ENCODE results near the gene TTC1. TPM values are rescaled to one million over a fixed set of nuclear protein-coding genes. Genes with fewer than 3 reads are reported as not detected.

Gene TTC1
- total RNA-seq, 2 experiments from 2014 or later = 68.9 to 71.8 TPM

DNA sequence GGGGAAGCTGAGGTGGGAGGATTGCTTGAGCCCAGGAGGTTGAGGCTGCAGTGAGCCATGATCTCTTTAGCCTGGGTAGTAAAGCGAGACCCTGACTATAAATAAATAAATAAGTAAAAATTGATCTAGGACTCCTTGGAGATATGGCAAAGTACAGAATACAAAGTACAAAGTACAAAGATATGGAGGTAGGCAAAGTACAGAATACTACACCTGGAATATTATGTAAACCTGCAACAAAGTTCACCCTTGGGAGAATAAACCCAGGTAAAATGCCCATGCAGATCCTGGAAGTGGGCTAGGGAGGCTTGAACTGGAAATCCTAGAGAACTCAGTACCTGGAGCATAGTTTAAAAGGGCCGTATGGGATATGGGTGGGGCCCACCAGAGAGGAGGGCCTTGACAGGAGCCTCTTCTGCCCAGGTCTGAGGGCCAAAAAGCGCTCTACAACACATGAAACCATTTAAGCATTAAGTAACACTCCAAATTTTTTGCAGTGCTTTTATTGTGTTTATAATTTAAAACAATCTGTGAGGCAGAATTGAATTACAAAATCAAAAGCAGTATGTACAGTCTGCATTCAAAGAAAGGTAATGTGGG, 20.7 kb downstream of the TTC1 start:
- POLR2A ChIA-PET = interaction anchor here (0.6 kb wide), 1 partner anchor 58 kb away, joined by 3 read pairs; no protein-coding TSS in a partner anchor
- CTCF ChIA-PET = interaction anchor here (0.6 kb wide), 1 partner anchor 8 kb away, joined by 3 read pairs; no protein-coding TSS in a partner anchor

DNA sequence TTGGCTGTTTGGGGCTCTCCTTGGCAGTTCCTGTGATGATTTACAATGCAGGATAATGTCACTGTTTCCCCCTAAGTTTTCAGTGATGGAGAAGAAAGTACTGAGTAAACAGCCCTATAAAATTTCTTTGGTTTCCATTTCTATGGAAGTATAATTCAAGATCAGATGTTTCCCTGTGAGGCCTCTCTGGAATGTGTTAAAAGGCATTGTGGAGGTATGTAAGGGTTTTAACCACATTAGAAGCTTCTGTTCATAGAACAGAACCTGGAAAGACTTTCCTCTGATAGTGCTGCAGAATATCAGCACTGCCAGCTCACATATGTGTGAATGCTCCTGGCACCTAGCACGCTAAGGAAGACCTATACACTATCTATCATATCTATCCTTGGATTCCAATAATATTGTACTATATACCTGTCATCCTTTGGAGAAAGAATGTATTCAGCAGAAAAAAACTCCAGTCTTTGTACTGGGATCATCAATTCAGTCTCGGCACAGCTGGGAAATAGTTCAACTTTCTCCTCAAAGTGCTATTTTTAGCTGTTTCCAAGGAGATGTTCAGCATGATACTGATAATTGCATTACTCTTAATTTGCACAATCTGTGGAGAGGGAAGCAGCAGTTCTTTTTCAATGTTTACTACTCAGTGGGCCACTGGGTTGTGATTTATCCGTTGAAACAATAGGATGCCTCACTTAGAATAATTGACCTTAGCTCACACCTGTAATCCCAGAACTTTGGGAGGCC, 21.9 kb downstream of the TTC1 start:
- CTCF ChIA-PET = interaction anchor here (0.6 kb wide), 1 partner anchor 9 kb away, joined by 3 read pairs; no protein-coding TSS in a partner anchor
- POLR2A ChIA-PET = no interaction called here

DNA sequence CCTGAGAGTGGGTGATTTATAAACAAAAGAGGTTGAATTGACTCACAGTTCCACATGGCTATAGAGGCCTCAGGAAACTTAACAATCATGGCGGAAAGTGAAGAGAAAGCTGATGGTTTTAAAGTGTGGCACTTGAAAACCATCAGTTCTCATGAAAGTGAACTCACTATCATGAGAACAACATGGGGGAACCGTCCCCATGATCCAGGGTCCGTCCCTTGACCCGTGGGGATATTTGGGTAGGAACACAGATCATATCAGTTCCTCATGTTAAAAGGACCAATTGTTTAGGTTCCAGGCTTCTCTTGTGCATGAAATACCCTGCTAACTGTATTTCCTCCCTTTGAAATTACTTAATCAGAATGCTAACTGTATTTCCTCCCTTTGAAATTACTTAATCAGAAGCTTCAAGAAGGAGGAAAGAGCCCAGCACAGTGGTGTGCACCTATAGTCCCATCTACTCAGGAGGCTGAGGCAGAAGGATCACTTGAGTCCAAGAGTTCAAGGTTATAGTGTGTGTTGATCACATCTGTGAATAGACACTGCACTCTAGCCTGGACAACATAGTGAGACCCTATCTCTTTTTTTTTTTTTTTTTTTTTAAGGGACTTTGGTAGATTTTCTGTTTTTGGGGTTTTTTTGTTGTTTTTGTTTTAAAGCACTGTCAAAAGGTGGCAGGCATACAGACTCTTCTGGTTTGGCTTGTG, 24.8 kb downstream of the TTC1 start:
- ChIA-PET CTCF (interaction anchor here (1.7 kb wide), 1 partner anchor 12 kb away, joined by 6 read pairs; no protein-coding TSS in a partner anchor), POLR2A (no interaction called here)

DNA sequence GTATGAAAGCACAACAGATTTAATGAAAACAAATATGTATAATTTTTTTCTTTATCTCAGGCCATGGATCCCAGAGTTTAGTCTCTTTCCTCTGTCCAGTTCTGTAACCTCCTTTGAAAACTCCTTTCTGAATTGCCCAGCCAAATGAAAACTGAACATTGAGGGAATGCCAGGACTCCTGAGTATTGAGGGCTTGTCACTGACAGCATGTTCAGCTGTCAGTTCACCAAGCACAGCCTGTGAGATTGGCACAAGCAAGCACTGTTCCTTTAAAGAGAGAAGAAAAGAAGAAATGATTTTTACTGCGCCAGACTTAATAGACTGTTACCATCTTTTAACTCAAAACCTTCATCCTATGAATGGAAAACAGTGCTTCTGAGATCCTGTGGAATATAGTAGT, 27.3 kb downstream of the TTC1 start:
- CTCF ChIA-PET = no interaction called here

DNA sequence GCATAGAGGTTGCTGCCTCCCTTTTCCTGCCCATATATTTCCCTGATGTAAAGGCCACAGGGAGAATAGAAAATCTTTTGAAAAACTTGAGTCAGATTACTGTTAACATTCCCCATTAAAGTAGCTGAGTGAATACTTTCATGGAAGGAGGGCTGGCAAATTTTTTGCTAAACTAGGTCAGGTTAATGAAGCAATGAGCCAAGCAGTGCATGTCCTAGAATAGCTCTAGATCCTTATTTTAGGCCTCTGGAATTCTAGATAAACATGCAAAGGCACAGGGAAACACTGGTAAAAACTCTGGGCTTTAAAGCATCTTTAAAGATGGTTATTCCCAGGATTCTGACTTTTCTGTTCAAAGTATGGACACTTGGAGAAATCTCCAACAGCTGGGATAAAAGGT, 27.9 kb downstream of the TTC1 start:
- ChIA-PET CTCF (no interaction called here), POLR2A (no interaction called here)

More for the DNA sequence above, 27.3 kb downstream of the TTC1 start:
- POLR2A ChIA-PET = no interaction called here

DNA sequence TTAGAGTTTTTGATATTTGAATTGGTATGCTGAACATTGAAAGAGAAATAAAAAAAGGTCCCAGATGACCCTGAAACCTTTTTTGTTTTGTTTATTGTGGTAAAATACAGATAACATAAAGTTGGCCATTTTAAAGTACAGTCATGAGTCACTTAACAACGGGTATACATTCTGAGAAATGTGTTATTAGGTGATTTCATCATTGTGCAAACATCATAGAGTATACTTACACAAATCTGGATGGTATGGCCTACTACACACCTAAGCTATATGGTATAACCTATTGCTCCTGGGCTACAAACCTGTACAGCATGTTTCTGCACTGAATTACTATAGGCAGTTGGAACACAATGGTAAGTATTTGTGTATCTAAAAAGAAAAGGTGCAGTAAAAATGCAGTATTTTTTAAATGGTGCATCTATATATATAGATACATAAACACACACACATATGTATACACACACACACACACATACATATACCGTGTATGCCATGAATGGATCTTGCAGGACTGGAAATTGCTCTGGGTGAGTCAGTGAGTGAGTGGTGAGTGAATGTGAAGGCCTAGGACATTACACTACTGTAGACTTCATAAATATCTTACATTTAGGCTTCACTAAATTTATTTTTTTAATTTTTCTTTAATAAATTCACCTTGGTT, 31.0 kb downstream of the TTC1 start:
- CTCF ChIA-PET = interaction anchor here (1.3 kb wide), 1 partner anchor 18 kb away, joined by 4 read pairs; no protein-coding TSS in a partner anchor
- POLR2A ChIA-PET = no interaction called here

DNA sequence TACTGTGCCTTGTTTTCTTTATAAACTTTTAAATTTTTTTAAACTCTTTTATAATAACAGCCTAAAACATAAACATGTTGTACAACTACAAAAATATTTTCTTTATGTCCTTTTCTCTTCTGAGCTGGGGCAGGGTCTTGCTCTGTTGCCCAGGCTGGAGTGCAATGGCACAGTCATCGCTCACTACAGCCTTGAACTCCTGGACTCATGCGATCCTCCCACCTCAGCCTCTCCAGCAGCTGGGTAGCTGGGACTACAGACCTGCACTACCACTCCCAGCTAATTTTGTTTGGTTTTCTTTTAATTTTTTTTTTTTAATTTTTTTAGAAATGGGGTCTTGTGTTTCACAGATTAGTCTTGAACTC, 31.5 kb downstream of the TTC1 start:
- CTCF ChIA-PET = interaction anchor here (0.7 kb wide), 1 partner anchor 346 kb away, joined by 3 read pairs; no protein-coding TSS in a partner anchor
- POLR2A ChIA-PET = no interaction called here

DNA sequence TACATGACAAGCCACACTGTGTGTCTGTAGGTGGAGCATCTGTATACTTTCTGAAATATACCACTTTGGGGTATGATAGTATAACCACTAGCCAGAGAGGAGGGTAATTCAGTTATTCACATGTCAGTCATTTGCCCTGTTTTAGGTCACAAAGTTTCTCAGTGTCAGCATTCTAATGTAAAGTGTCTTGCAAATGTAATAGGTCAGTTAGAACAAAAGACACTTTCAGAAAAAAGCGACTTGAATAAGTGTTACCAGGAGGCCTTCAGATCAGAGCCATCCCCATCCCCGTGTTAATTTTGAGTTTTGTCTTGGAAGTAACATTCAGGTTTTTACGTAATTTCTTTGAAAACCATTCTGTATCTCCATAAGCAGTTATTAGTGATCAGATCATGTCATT, 33.7 kb downstream of the TTC1 start:
- CTCF ChIA-PET = no interaction called here
- POLR2A ChIA-PET = no interaction called here

DNA sequence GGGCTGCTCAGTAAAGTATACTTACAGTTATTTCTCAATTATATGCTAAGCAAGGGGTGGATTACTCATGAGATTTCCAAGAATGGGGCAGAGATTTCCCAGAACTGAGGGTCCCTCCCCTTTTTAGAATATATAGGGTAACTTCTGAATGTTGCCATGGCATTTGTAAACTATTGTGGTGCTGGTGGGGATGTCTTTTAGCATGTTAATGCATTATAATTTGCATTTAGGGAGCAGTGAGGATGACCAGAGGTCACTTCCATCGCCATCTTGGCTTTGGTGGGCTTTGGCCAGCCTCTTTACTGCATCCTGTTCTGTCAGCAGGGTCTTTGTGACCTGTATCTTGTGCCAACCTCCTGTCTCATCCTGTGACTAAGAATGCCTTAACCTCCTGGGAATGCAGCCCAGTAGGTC, 35.5 kb downstream of the TTC1 start:
- POLR2A ChIA-PET = no interaction called here
- CTCF ChIA-PET = no interaction called here

DNA sequence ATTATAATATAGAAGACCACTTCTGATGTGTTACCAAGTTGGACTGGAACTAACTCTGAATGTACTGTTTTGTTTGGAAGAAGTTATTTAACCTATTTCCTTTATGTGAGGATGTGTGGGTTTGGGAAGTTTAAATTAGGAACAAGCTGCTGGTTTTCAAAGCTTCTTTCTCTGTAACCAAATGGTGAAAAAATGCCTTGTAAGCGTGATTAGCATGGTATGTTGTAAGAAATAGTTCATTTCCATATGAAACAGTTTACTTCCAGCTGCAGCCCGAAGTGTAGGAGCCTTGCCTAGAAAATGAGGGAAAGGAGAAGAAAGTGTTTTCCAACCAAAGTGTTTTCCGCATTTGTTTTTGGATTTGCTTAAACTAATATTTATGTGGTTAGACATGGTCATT, 36.0 kb downstream of the TTC1 start:
- POLR2A ChIA-PET = no interaction called here
- CTCF ChIA-PET = interaction anchor here (0.9 kb wide), 1 partner anchor 9 kb away, joined by 3 read pairs; no protein-coding TSS in a partner anchor

DNA sequence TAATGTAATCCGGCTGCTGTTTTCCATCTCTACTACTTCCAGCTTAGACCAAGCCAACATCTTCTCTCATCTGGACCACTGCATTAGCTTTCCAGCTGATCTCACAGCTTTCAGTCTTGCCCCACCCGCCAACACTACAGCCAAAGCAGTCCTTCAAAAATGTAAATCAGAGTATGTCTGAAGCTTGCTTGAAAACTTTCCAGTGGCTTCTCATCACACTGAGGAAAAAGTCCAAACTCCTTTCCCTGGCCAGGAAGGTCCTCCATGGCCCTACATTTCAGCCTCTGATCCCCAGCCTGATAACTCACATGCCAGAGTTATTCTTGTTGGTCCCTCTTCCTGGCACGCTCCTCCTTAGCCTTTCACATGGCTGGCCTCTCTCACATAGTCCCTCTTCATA, 38.5 kb downstream of the TTC1 start:
- POLR2A ChIA-PET = no interaction called here
- CTCF ChIA-PET = no interaction called here

DNA sequence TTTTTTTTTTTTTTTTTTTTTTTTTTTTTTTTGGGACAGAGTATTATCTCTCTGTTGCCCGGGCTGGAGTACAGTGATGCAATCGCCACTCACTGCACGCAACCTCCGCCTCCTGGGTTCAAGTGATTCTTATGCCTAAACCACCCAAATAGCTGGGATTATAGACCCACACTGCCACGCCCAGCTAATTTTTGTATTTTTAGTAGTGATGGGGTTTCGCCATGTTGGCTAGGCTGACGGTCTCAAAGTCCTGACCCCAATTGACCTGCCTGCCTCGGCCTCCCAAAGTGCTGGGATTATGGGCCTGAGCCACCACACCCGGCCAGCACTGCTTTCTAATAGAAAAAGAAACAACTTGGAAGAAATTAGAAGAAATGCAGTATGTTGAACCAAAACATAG, 39.2 kb downstream of the TTC1 start:
- CTCF ChIA-PET = no interaction called here

DNA sequence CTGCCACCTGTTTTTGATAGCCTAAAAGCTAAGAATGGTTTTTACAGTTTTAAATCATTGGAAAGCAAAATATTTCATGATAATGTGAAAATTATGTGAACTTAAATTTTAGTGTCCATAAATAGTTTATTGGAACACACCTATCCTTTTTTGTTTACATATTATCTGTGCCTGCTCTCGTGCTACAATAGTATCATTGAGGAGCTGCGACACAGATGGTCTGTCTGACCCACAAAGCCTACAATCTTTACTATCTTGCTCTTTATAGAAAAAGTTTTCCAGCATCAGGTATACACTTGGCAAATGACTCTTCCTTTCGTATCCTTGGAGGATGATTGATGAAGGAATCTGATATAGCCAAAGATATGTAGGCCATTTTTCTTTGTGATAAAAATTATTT, 40.2 kb downstream of the TTC1 start:
- ChIA-PET POLR2A (no interaction called here), CTCF (interaction anchor here (0.6 kb wide), 1 partner anchor 53 kb away, joined by 4 read pairs; no protein-coding TSS in a partner anchor)

More for the DNA sequence above, 39.2 kb downstream of the TTC1 start:
- POLR2A ChIA-PET = no interaction called here

DNA sequence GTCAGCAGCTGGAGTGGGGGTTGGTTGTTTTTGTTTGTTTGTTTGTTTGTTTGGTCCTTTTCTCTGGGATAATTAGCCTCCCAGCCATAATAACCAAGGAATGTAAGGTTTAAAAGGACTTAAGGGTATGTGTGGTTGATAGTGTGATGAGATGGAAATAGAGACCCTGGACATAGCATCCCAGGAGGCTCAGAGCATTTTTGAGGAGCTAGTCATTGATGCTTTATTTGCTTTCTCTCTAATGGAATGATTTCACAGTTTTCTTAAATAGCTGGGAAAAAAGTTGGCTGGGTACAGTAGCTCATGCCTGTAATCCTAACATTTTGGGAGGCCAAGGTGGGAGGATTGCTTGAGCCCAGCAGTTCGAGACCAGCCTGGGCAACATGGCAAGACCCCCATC, 45.1 kb downstream of the TTC1 start:
- POLR2A ChIA-PET = no interaction called here

DNA sequence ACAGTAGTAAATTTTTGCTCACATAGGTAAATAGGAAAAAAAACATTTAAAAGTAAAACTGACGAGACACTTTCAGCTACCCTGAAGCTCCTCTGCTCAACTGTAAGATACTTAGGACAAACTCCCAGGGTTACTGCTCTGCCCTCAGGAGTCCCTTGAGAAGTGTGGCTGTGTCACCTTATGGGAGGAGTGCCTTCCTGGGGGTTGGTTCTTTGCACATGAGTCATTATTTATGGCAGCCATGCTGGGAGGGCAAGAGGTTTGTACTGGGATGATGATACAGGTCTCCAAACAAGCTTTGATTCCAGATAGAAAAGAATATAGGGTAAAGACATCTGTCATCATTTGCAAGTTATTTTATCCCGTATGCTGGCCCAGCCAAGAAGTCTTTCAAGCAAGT, 45.9 kb downstream of the TTC1 start:
- ChIA-PET POLR2A (no interaction called here), CTCF (interaction anchor here (1.0 kb wide), 1 partner anchor 9 kb away, joined by 3 read pairs; no protein-coding TSS in a partner anchor)

More for the DNA sequence above, 45.1 kb downstream of the TTC1 start:
- CTCF ChIA-PET = interaction anchor here (1.0 kb wide), 1 partner anchor 9 kb away, joined by 3 read pairs; no protein-coding TSS in a partner anchor

DNA sequence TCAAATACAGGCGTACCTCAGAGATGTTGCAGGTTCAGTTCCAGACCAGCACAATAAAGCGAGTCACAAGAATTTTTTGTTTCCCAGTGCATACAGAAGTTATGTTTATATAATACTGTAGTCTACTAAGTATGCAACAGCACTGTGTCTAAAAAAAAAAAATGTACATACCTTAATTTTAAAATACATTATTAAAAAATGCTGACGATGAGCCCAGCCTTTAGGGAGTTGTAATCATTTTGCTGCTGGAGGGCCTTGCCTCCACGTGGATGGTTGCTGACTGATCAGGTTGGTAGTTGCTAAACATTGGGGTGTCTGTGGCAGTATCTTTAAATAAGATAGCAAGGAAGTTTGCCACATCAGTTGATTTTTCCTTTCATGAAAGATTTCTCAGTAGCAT, 48.3 kb downstream of the TTC1 start:
- POLR2A ChIA-PET = no interaction called here
- CTCF ChIA-PET = interaction anchor here (1.8 kb wide), 1 partner anchor 35 kb away, joined by 5 read pairs; no protein-coding TSS in a partner anchor

DNA sequence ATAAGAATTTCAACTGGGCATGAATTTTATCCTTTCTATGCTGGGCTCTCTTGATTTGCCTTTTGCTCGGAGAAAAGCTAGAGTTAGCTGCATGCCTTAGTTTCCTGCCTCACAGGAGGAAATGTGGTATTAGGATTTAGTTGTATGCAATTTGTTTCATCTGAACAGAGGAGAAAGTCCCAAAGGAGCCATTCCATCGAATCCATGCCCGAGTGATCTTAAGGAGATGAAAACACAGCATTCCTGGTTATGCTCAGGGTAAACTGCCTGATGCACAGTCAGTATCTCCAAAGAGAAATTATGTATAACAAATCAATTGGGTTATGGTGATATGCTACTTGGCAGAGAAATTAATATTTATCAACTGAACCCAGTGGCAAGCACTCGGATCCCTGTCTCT, 51.1 kb downstream of the TTC1 start:
- POLR2A ChIA-PET = no interaction called here
- CTCF ChIA-PET = no interaction called here

DNA sequence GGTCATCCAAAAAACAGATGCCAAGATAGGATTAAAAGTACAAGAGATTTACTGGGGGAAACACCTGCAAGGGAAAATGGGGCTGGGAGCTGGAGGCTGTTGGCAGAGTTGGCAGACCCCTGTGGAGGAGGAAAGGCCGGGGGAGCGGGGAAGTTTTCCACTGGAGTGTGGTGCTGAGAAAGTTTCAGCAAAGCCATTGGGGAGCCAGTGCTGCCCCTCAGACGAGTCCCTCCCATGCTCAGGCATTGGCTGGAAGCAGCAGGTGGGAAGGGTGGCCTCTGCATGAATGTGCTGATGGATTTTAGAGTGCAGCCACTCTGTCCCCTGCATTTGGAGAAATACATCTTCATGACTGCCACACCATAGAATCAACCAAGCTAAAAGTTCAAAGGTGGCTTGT, 52.8 kb downstream of the TTC1 start:
- POLR2A ChIA-PET = no interaction called here
- CTCF ChIA-PET = no interaction called here

DNA sequence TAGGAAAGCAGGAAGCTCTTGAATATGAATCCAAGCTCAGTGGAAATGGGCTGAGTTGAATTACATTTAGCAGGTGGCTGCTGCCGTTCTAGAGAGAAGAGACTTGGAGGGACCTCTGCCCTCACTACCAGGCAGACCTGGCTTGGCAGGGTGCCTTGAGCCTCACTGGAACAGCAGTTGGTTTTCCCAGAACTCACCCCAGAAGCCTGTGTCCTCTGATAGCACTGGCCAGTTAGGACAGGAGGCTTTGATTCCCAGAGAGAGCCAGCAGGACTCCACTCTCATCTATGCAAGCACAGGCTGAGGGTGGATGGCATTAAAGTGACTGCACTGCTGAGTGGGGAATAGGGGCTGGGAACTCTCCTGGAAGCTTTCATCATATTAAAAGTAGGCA, 55.5 kb downstream of the TTC1 start:
- ChIA-PET POLR2A (no interaction called here), CTCF (interaction anchor here (1.0 to 1.1 kb wide), 2 partner anchors 16 to 43 kb away, joined by 3 read pairs; no protein-coding TSS in a partner anchor)
